BLaER1 (cell line): ENCODE results near the gene UGT1A7.

Experiments
- H3K27ac ChIP-seq: shearing (Covaris generic); formaldehyde crosslinking; 2 replicates; pipeline ENCODE4 v1.8.1; 2022
- H3K27me3 ChIP-seq: shearing (Covaris generic); formaldehyde crosslinking; 2 replicates; pipeline ENCODE4 v1.8.1; 2022
- H3K36me3 ChIP-seq: shearing (Covaris generic); formaldehyde crosslinking; 2 replicates; pipeline ENCODE4 v1.8.1; 2022
- H3K4me1 ChIP-seq: shearing (Covaris generic); formaldehyde crosslinking; 2 replicates; pipeline ENCODE4 v1.8.1; 2022
- H3K4me2 ChIP-seq: shearing (Covaris generic); formaldehyde crosslinking; 2 replicates; pipeline ENCODE4 v1.8.1; 2022
- H3K4me3 ChIP-seq: shearing (Covaris generic); formaldehyde crosslinking; 2 replicates; pipeline ENCODE4 v1.8.1; 2022
- H3K9ac ChIP-seq: shearing (Covaris generic); formaldehyde crosslinking; 2 replicates; pipeline ENCODE4 v1.8.1; 2022
- H3K9me3 ChIP-seq: shearing (Covaris generic); formaldehyde crosslinking; 2 replicates; pipeline ENCODE4 v1.8.1; 2022
- H4K20me1 ChIP-seq: shearing (Covaris generic); formaldehyde crosslinking; 2 replicates; pipeline ENCODE4 v1.8.1; 2022
- Cebpa-rat ChIP-seq: shearing (Covaris generic); IDR thresholded peaks from 2 replicates; pipeline ENCODE4 v1.8.1; 2022

UGT1A7 gene

DNA sequence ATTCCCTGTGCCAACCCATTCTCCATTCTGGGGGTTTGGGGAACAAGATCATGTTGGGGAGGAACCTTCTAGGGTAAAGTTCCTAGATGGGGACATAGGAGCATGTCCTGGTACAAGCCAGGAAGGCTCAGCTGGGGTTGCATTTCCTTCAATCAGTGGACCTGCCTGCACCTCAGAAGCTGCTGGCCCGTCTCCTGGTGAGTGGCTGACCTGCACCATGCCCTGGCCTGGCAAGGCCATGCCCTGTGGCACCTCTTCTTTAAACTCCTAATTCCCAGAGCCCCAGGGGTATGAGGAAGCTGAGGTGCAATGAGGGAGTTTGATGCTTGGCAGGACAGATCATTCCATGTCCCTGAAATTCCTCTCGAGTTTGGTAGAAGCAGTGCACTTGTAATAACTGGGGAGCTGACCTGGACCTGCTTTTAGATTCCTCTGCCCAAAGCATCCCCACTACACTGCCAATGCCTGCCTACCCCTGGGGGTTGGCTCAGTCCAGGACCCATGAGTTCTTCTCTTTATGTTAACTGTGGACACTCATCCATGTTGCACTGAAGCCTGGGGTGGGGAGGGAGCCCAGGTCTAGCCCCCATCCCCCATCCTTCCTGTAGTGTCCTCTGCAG lies 121.7 kb downstream of the UGT1A7 start:
- TF ChIP-seq Cebpa-rat: no peak

DNA sequence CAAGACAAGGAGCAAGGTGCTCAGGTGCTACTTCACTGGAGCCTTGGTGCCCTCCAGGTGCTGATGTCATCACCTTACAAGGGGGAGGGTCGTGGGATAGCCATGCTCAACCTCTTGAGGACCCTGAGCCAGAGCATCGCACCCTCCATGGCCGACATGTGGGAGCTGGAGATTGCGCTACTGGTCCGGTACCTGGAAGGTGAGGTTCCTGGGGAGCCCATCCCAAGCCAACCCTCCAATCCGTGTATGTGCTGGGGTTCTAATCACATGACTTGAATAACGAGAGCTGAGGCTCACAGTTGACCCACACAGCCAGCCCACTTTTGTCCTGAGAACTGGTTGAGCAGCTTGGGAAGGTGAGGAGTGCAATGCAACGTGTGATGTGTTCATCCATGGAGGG lies 122.3 kb downstream of the UGT1A7 start:
- Histone ChIP-seq H3K9ac (no peak overlapping the region), H3K27ac (no peak overlapping the region), H3K36me3 (no peaks in the 10 kb centered on the region), H3K27me3 (no peaks in the 10 kb centered on the region), H4K20me1 (no peaks in the 10 kb centered on the region), H3K4me3 (no peak overlapping the region), H3K4me2 (no peak overlapping the region), H3K4me1 (peaks cover 9% of the 10 kb centered on the region), H3K9me3 (no peaks in the 10 kb centered on the region)
- TF ChIP-seq Cebpa-rat: no peak

More for the DNA sequence above, 121.7 kb downstream of the UGT1A7 start:
- Histone ChIP-seq H4K20me1 (no peaks in the 10 kb centered on the region), H3K4me1 (peaks cover 9% of the 10 kb centered on the region), H3K9me3 (no peaks in the 10 kb centered on the region), H3K4me2 (no peak overlapping the region), H3K9ac (no peak overlapping the region), H3K36me3 (no peaks in the 10 kb centered on the region), H3K27ac (no peak overlapping the region), H3K4me3 (no peak overlapping the region), H3K27me3 (no peaks in the 10 kb centered on the region)

DNA sequence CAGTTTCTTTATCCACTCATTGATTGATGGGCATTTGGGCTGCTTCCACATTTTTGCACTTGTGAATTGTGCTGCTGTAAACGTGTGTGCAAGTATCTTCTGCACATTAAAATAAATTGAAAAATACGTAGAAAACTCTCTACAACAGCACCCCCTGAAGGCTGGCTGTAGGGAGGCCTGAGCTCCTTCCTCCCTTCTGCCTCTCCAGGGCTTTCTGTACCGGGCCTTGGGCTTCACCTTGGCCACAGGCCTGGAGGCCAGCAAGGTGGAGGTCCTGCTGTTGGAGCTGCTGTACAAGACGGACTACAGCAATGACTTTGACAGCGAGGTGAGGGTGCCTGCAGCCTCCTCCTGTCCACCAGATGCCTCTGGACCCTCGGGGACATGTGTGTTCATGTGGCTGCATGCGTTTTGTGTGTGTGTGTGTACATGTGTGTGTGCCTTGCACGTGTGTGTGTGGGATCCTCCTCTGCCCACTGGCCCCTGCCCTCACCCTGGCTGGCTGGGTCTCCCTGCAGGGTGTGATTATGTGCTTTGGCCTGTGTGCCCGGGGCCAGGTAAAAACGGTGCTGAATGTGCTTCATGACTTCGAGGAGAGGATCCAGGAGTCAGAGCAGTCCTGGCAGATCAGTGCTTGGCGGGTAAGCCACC lies 125.6 kb downstream of the UGT1A7 start:
- Histone ChIP-seq H3K27ac (no peak overlapping the region), H3K4me2 (no peak overlapping the region), H4K20me1 (no peaks in the 10 kb centered on the region), H3K9me3 (no peaks in the 10 kb centered on the region), H3K27me3 (no peaks in the 10 kb centered on the region), H3K4me1 (no peaks in the 10 kb centered on the region), H3K4me3 (no peak overlapping the region), H3K9ac (no peak overlapping the region), H3K36me3 (no peaks in the 10 kb centered on the region)
- TF ChIP-seq Cebpa-rat: no peak

DNA sequence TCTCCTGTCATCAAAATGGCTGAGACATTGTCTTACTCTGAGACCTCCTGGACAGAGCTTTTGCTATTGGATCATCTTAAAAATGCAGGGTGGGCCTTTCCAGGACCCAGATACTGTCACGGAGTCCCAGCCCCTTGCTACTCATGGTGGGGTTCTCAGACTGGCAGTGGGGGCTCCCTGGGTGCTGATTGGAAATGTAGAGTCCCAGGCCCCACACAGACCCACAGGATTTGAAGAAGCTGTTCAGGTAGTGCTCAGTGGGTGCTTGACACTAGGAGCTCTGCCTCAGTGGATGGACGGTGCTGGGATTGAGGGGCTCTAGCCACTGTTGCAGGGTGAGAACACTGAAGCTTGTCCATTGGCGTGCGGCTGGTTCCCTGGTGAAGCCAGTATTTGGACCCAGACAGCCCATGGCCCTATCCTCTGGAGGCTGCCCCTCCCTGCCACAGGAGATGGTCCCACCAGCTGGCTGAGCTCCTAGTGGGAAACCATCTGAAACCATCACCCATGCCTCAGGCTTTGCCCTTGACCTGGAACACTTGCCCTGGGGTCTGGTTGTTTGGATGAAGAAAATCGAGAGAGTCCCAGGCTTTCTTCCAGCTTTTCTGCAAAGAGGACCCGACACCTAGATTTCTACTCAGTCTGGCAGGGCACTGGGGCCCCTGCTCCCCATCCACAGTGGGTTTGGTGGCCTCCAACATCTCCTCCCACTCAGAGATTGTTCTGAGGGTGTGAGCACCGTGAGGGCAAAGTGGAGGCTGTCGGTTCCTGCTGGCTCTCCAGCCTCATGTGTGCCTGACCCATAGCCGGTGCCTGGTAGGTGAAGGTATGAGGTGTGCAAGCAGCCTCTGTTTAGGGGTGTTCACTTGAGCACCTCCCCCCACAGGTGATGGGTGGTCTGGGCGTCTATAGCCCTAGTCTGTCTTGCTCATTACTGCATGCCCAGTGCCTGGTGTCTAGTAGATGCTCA lies 126.5 kb downstream of the UGT1A7 start:
- Histone ChIP-seq H3K4me1 (no peaks in the 10 kb centered on the region), H3K36me3 (no peaks in the 10 kb centered on the region), H3K9me3 (no peaks in the 10 kb centered on the region), H3K27me3 (no peaks in the 10 kb centered on the region), H3K9ac (no peak overlapping the region), H3K4me2 (no peak overlapping the region), H3K27ac (no peak overlapping the region), H4K20me1 (no peaks in the 10 kb centered on the region), H3K4me3 (no peak overlapping the region)
- TF ChIP-seq Cebpa-rat: no peak

DNA sequence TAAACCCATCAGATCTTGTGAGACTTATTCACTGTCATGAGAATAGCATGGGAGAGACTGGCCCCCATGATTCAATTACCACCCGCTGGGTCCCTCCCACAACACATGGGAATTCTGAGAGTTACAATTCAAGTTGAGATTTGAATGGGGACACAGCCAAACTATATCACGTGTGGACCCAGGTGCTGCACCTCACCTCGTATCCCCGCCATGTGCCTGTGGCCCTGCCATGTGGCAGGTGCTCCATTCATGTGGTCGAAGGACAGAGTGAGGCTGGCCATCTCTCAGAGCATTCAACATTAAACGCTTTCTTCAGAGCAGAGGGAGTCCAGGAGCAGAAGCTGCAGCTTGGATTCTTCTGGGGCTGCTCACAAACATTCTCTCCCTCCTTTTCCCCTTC lies 128.7 kb downstream of the UGT1A7 start:
- no peak overlapping the region for H3K27ac ChIP-seq
- TF ChIP-seq Cebpa-rat: no peak

DNA sequence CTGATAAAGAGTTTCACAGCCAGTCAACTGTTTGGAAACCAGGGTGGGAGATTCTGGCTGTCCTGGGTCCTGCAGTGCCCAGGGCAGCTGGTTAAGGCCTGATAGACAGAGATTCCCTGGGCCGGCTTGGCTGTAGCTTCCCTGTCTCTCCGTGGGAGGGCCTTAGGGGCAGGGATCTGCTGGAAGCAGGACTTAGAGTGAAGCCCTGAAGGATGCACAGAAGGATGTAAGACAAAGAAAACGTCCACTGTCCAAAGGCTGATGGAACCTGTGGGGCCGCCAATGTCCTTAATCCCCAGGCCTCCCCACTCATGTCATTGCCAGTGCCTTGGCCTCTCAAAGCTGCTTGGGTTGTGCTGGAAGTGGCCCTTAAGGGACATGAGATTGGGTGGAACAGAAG lies 129.4 kb downstream of the UGT1A7 start:
- no peaks in the 10 kb centered on the region for H3K4me1 ChIP-seq
- H3K4me2 ChIP-seq: no peak overlapping the region
- no peak overlapping the region for H3K9ac ChIP-seq
- TF ChIP-seq Cebpa-rat: no peak
- no peaks in the 10 kb centered on the region for H3K36me3 ChIP-seq
- H3K27ac ChIP-seq: no peak overlapping the region
- no peaks in the 10 kb centered on the region for H3K27me3 ChIP-seq
- H4K20me1 ChIP-seq: no peaks in the 10 kb centered on the region
- no peak overlapping the region for H3K4me3 ChIP-seq
- no peaks in the 10 kb centered on the region for H3K9me3 ChIP-seq

More for the DNA sequence above, 128.7 kb downstream of the UGT1A7 start:
- H3K36me3 ChIP-seq: no peaks in the 10 kb centered on the region
- no peak overlapping the region for H3K4me2 ChIP-seq
- H3K4me3 ChIP-seq: no peak overlapping the region
- H4K20me1 ChIP-seq: no peaks in the 10 kb centered on the region
- no peaks in the 10 kb centered on the region for H3K9me3 ChIP-seq
- H3K9ac ChIP-seq: no peak overlapping the region
- no peaks in the 10 kb centered on the region for H3K27me3 ChIP-seq
- no peaks in the 10 kb centered on the region for H3K4me1 ChIP-seq

DNA sequence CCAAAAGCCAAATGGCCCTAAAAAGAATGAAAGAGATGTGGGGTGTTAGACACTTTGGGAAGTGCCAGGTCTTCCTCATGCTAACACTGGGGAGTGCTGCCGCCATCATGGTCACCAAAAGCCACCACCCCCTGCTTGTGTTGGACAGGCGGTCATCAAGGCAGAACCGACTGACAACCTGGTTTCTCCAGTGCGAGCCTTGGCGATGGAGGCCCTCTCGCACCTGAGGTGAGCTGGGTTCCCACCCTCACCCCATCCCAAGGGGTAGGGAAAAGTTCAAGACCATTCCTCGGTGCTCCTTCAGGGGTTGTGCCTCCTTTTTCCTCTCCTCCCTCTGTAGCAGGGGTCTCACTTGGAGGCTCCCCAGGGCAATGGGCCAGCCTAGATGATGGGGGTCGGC lies 130.0 kb downstream of the UGT1A7 start:
- H3K27ac ChIP-seq: no peak overlapping the region
- no peak for TF ChIP-seq Cebpa-rat
- H3K36me3 ChIP-seq: no peaks in the 10 kb centered on the region
- no peaks in the 10 kb centered on the region for H3K9me3 ChIP-seq
- H3K9ac ChIP-seq: no peak overlapping the region
- H3K27me3 ChIP-seq: no peaks in the 10 kb centered on the region
- H3K4me3 ChIP-seq: no peak overlapping the region
- H4K20me1 ChIP-seq: no peaks in the 10 kb centered on the region
- H3K4me1 ChIP-seq: peaks cover 5% of the 10 kb centered on the region
- no peak overlapping the region for H3K4me2 ChIP-seq

DNA sequence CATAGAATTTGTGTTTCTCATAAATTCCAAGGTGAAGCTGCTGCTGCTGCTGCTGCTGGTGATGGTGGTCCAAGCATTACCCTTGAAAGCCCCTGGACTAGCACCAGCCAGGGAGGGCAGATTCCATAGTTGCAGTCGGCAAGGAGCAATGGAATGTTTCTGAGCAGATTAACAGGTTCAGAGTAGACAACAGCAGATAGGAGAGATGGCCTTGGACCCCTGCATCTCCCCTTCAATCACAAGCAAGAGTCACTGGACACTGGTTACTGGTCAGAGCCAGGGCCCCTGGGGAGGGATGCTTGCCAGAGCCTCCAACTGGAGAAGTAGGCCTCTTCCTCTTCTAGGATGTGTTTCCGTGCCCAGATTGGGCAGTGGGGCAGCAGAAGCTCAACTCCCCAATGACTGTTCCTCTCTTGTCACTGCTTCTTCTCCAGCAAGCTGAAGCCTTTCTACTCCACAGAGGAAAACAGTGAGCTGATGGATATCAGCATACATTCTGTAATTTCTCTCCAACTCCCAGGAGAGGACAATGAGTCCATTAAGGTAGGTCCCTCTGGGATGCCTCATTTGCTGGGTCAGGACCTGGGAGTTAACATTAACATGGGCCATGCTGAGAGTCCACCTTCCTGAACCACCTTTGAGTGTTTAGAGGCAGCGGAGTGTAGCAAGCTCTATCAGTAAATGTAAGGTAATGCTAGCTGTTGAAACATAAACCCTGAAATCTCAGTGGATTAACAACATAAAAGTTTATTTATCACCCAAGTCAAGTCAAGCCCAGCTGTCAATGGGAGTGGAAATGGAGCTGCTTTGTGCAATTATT lies 131.7 kb downstream of the UGT1A7 start:
- Histone ChIP-seq H3K4me1 (peaks cover 20% of the 10 kb centered on the region), H3K4me2 (no peak overlapping the region), H3K4me3 (no peak overlapping the region), H3K9me3 (no peaks in the 10 kb centered on the region), H3K27me3 (no peaks in the 10 kb centered on the region), H3K36me3 (no peaks in the 10 kb centered on the region), H3K9ac (no peak overlapping the region), H4K20me1 (no peaks in the 10 kb centered on the region), H3K27ac (no peak overlapping the region)
- TF ChIP-seq Cebpa-rat: no peak

DNA sequence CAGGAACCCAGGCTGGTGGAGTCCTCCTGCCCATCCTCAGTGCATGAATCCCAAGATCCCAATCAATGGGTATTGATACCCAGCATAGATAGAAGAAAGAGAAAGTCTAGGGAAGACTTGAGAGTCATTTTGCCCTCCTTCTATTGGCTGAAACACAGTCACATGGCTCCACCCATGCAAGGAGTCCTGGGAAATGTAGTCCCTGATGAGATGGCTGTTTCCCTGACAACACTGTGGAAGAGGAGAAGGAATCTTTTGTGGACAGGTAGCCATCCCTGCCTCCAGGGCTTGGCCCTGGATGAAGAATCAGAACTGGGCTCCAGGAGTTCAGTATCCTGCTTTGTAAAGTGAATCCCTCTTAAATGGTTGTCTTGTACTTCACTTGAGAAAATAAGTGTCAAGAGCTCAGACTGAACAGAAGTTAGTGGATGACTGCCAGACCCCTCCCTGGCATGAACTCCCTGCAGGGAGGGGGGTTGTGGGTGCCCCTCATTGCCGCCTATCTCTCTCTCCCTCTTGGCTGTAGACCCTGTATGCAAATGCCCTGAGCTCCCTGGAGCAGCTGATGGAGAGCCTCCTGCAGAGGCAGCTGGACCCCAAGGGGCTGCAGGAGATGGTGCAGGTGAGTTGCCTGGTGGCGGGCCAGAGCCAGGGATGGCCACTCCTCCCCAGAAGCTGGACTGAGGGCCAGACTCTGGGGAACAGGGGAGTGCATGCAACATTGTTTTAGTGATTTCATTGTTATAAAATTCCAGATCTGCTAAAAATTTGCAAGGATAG lies 132.5 kb downstream of the UGT1A7 start:
- Histone ChIP-seq H3K27ac (no peak overlapping the region), H3K36me3 (no peaks in the 10 kb centered on the region), H3K4me3 (no peak overlapping the region), H3K9me3 (no peaks in the 10 kb centered on the region), H3K4me2 (no peak overlapping the region), H3K27me3 (no peaks in the 10 kb centered on the region), H3K4me1 (peaks cover 20% of the 10 kb centered on the region), H3K9ac (no peak overlapping the region), H4K20me1 (no peaks in the 10 kb centered on the region)
- no peak for TF ChIP-seq Cebpa-rat
